K562 (cell line): ENCODE results near the gene CHAD. TPM values are rescaled to one million over a fixed set of nuclear protein-coding genes. Genes with fewer than 3 reads are reported as not detected.
A peak's percentile ranks its signal among the peaks of the same experiment; 100 is the strongest.

Experiments used
- CREB1 ChIP-seq, 2 experiments: sonication (generic) in 1 of 2; formaldehyde crosslinking in 1 of 2; IDR thresholded peaks; 2 replicates each; pipeline versions ENCODE4 v1.6.1 to v1.8.0; 2012 to 2022; ENCODE audit warnings: inconsistent platforms in 1 of 2, mild to moderate bottlenecking in 1 of 2, missing genetic modification reagents in 1 of 2, moderate library complexity in 1 of 2
- ETV5 ChIP-seq: sonication (generic); formaldehyde crosslinking; IDR thresholded peaks from 2 replicates; pipeline ENCODE4 v1.4.0; 2020; ENCODE audit warnings: low read depth, mild to moderate bottlenecking, missing genetic modification reagents
- GABPB2 ChIP-seq: fragments of 250-450 bp; sonication (Bioruptor Pico); conservative IDR thresholded peaks from 2 replicates; pipeline ENCODE4 v1.5.1; 2021; ENCODE audit warnings: mild to moderate bottlenecking
- GATAD2B ChIP-seq: fragments of 450-650 bp; IDR thresholded peaks from 2 replicates; pipeline ENCODE4 v1.6.1; 2017; ENCODE audit warnings: mild to moderate bottlenecking, borderline replicate concordance
- JUN ChIP-seq, 2 experiments: sonication (generic) in 1 of 2; formaldehyde crosslinking in 1 of 2; IDR thresholded peaks; 2 replicates each; pipeline versions ENCODE4 v1.6.1 to v1.8.0; 2012 to 2022; ENCODE audit warnings: borderline replicate concordance in 2 of 2, mild to moderate bottlenecking in 2 of 2, improper control_type of control experiment in 1 of 2, low read depth in 1 of 2, low read length in 1 of 2, missing genetic modification reagents in 1 of 2
- KDM5B ChIP-seq: fragments of 200-600 bp; sonication (generic); IDR thresholded peaks from 2 replicates; pipeline ENCODE4 v1.6.1; 2012; ENCODE audit warnings: low read depth, mild to moderate bottlenecking, moderate library complexity, low read length, control low read depth, inconsistent platforms; ENCODE audit not compliant: insufficient replicate concordance
- MCM5 ChIP-seq: fragments of 450-650 bp; IDR thresholded peaks from 2 replicates; pipeline ENCODE4 v1.6.1; 2016; ENCODE audit warnings: low read depth
- MTF1 ChIP-seq: fragments of 250-450 bp; sonication (Bioruptor Pico); IDR thresholded peaks from 2 replicates; pipeline ENCODE4 v1.9.0; 2021; ENCODE audit warnings: moderate library complexity, mild to moderate bottlenecking, inconsistent platforms, borderline replicate concordance
- NCOA1 ChIP-seq: fragments of 450-650 bp; IDR thresholded peaks from 2 replicates; pipeline ENCODE4 v1.6.1; 2016; ENCODE audit warnings: low read depth
- PATZ1 ChIP-seq: fragments of 250-450 bp; sonication (Bioruptor Pico); IDR thresholded peaks from 2 replicates; pipeline ENCODE4 v1.5.0; 2020; ENCODE audit warnings: mild to moderate bottlenecking, borderline replicate concordance
- POLR2AphosphoS5 ChIP-seq: IDR thresholded peaks from 2 replicates; pipeline ENCODE4 v1.6.1; 2011; ENCODE audit warnings: mild to moderate bottlenecking, low read depth, low read length, moderate library complexity; ENCODE audit not compliant: control insufficient read depth, insufficient read depth
- RBM39 ChIP-seq: fragments of 200-400 bp; formaldehyde crosslinking; optimal IDR thresholded peaks from 2 replicates; pipeline ENCODE3; 2018; ENCODE audit warnings: low read depth, low read length
- SRF ChIP-seq, 2 experiments: fragments of 250-450, 450-650 bp in 1 of 2; sonication (Bioruptor Pico) in 1 of 2; sonication (generic) in 1 of 2; formaldehyde crosslinking; IDR thresholded peaks; 2 replicates each; pipeline versions ENCODE4 v1.5.0 to v1.5.1; 2020 to 2022; ENCODE audit warnings: mild to moderate bottlenecking in 1 of 2, missing genetic modification reagents in 1 of 2
- ZKSCAN8 ChIP-seq: fragments of 200-800 bp; sonication (Bioruptor generic); IDR thresholded peaks from 2 replicates; pipeline ENCODE4 v1.6.1; 2016; ENCODE audit warnings: missing genetic modification characterization, missing compliant biosample characterization
- ZNF609 ChIP-seq: sonication (generic); formaldehyde crosslinking; IDR thresholded peaks from 2 replicates; pipeline ENCODE4 v1.8.1; 2023; ENCODE audit warnings: missing genetic modification reagents, mild to moderate bottlenecking, borderline replicate concordance
- polyA plus RNA-seq, 8 experiments: library from polyadenylated mRNA; depleted of rRNA in 4 of 8; stranded (reverse) in 5 of 8; unstranded in 3 of 8; fragments of >200 nt; fragmentation: Nextera tagmentation in 2 of 8; fragmentation: Illumina TruSeq in 1 of 8; extraction: Ambion mirVana in 2 of 8; extraction: Trizol in 1 of 8; gene quantifications; 2 replicates each; pipeline versions ENCODE4 v1.2.1 to v1.2.3, GENCODE V29; 2011 to 2014; ENCODE audit warnings: inconsistent platforms in 1 of 8, missing spikeins in 1 of 8
- total RNA-seq, 7 experiments: library from RNA; depleted of rRNA in 6 of 7; stranded (reverse); fragments of >200 nt in 6 of 7; fragmentation: Illumina TruSeq in 2 of 7; extraction: Trizol in 2 of 7; gene quantifications; 2 replicates each; pipeline versions ENCODE4 v1.2.1 to v1.2.3, GENCODE V29; 2011 to 2021; ENCODE audit warnings: low replicate concordance in 1 of 7
- TF ChIP-seq, protein P1 (sequence below): fragments of 450-650 bp; IDR thresholded peaks from 2 replicates; pipeline ENCODE4 v1.6.1; 2017; ENCODE audit warnings: antibody characterized with exemption, mild to moderate bottlenecking

CHAD gene
- total and polyA plus RNA-seq, 9 of the 15 experiments (the other 6 are each of a cell fraction or from before 2014, with no cell fraction given): not detected

DNA sequence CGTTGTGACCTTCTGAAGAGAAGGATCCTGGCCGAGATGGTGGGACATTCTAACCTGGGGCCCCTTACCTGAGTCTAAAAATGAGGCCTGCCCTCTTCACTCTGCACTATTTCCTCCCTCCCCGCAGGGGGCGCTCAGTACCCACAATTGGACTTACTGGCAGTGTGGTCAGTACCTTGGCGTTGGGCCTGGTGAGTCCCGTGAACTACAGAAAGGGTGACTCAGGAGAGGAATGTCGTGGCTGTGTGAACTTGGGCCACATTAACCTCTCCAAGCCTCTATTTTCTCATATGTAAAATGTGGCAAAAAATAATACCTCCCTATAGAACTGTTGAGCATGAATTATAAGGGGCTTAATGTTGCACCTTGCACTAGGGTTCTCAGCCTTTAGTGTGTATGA is 13.8 kb upstream of the CHAD start (continued):
- TF ChIP-seq ZNF609 (CRISPR knock-in tag) (no peak), ETV5 (CRISPR knock-in tag) (no peak), MTF1 (CRISPR knock-in tag) (no peak), PATZ1 (CRISPR knock-in tag) (no peak), POLR2AphosphoS5 (no peak), SRF (CRISPR knock-in tag; IDR thresholded peaks at IDR 0.05) (no peak), CREB1 (IDR thresholded peaks at IDR 0.05) (no peak), CREB1 (CRISPR knock-in tag; IDR thresholded peaks at IDR 0.05) (peak; percentile 17; the same call in 1 of the 2 replicates), ZKSCAN8 (CRISPR knock-in tag) (no peak), MCM5 (no peak), RBM39 (no peak), GABPB2 (CRISPR knock-in tag) (no peak), NCOA1 (no peak), GATAD2B (no peak), KDM5B (no peak), JUN (IDR thresholded peaks at IDR 0.05; ENCODE audit: borderline replicate concordance, low read depth, low read length) (0 out of 2 replicates have a peak, but pooled peaks have one; percentile 68), JUN (CRISPR knock-in tag; IDR thresholded peaks at IDR 0.05; ENCODE audit: borderline replicate concordance) (no peak)
- TF ChIP-seq, protein P1, sequence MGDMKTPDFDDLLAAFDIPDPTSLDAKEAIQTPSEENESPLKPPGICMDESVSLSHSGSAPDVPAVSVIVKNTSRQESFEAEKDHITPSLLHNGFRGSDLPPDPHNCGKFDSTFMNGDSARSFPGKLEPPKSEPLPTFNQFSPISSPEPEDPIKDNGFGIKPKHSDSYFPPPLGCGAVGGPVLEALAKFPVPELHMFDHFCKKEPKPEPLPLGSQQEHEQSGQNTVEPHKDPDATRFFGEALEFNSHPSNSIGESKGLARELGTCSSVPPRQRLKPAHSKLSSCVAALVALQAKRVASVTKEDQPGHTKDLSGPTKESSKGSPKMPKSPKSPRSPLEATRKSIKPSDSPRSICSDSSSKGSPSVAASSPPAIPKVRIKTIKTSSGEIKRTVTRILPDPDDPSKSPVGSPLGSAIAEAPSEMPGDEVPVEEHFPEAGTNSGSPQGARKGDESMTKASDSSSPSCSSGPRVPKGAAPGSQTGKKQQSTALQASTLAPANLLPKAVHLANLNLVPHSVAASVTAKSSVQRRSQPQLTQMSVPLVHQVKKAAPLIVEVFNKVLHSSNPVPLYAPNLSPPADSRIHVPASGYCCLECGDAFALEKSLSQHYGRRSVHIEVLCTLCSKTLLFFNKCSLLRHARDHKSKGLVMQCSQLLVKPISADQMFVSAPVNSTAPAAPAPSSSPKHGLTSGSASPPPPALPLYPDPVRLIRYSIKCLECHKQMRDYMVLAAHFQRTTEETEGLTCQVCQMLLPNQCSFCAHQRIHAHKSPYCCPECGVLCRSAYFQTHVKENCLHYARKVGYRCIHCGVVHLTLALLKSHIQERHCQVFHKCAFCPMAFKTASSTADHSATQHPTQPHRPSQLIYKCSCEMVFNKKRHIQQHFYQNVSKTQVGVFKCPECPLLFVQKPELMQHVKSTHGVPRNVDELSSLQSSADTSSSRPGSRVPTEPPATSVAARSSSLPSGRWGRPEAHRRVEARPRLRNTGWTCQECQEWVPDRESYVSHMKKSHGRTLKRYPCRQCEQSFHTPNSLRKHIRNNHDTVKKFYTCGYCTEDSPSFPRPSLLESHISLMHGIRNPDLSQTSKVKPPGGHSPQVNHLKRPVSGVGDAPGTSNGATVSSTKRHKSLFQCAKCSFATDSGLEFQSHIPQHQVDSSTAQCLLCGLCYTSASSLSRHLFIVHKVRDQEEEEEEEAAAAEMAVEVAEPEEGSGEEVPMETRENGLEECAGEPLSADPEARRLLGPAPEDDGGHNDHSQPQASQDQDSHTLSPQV: peak; percentile 47; the same call in 1 of the 2 replicates
